ENCODE data around the gene WWTR1. TPM values are rescaled to one million over a fixed set of nuclear protein-coding genes. Genes with fewer than 3 reads are reported as not detected.

Gene WWTR1
- total and polyA plus RNA-seq, 2 of the 8 experiments (the other 6 are each of a cell fraction or from before 2014, with no cell fraction given): 15.7 to 18.6 TPM

DNA sequence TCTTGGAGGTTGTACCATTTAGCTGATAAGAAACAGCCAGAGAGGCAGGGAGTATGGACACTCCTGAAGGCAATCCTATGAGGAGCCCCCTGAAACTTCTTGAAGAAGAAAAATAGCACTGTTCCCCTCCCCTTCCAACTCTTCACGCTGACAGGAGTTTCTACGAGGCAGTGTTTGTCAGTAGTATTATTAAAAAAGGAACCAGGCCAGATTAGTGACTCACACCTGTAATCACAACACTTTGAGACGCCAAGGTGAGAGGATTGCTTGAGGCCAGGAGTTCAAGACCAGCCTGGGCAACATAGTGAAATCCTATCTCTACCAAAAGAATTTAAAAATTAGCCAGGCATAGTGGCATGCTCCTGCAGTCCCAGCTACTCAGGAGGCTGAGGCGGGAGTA, 38.7 kb downstream of the WWTR1 start (continued):
- no peak for TF ChIP-seq SP1 (IDR thresholded peaks at IDR 0.05; ENCODE audit: low read depth, low read length)
- no peak for TF ChIP-seq KDM4A (IDR thresholded peaks at IDR 0.05; ENCODE audit: low read depth, low read length, severe bottlenecking)
- TF ChIP-seq POLR2AphosphoS5 (IDR thresholded peaks at IDR 0.05; ENCODE audit: low read depth, low read length): no peak
- TF ChIP-seq FOSL1 (IDR thresholded peaks at IDR 0.05; ENCODE audit: insufficient read depth, low read depth, low read length): no peak
